Inferior parietal cortex (tissue), 1 donor: Measurements from ENCODE around the gene CITED4.
"Not testable (repeated sequence)": the region's sequence is repeated elsewhere in the genome, so short reads cannot be mapped to it uniquely, and the experiment has no call there.

Experiments
- DNase-seq: peaks from one replicate; pipeline ENCODE4 v3.0.0-alpha.2; 2016; ENCODE audit errors: extremely low spot score

The CITED4 gene, protein sequence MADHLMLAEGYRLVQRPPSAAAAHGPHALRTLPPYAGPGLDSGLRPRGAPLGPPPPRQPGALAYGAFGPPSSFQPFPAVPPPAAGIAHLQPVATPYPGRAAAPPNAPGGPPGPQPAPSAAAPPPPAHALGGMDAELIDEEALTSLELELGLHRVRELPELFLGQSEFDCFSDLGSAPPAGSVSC

DNA sequence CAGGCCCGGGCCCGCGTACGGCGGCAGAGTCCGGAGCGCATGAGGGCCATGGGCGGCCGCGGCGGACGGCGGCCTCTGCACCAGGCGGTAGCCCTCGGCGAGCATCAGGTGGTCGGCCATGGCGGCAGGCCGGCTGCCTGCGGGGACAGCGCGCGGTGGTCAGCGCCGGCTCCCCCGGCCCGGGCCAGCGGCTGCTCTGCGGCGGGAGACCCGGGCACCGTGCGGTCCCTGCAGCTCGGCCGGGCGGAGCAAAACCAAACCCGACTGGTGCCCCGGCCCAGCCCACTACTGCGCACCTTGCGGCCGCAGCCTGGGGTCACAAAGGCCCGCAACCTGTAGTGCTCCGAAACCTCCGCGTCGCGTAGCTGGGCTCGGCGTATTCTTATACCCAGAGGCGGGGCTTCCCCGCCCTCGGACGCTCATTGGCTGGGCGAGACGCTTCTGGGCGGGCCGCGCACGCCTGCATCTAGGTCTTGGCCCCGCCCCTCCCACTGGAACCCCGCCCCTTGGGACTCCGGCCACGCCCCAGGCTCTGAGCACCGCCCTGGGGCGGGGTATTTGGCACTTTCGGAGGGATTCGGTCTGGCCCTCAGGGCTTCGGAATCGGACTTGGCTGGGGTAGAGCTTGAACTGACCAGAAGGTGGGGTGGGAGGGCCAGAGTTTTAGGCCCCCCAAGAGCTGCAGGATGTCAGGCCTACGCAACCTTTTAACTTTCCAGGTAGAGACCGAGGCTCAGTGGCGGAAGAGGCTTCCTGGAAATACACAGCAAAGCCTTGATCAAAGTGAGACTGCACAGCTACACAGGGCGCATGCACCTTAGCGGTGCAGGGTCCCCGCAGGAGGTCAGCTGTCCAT lies at the start of gene CITED4:
Gene CITED4 (minus strand): TSS at position 356 of the 856 bp plus-strand sequence. CDS start 236 bp downstream, at position 120.
- peak; percentile 92 for DNase-seq

DNA sequence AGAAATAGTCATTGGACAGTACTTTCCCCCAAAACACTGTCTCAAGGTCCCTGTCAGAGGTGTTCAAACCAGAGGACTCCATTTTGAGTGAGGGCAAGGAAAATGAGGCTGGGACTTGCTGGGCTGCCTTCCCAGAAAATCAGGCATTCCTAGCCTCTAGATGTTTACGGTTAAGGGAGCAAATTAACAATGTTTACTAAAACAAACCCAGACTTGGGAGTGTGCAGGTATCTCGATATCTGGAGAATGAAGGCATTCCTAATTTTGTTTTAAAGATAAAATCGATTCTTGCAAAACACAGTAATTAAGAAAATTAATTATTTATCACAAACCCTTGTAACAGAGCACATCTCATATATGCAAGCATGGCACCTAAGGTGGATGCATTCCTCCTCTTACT lies 48.9 kb upstream of the CITED4 start:
- no peak for DNase-seq

DNA sequence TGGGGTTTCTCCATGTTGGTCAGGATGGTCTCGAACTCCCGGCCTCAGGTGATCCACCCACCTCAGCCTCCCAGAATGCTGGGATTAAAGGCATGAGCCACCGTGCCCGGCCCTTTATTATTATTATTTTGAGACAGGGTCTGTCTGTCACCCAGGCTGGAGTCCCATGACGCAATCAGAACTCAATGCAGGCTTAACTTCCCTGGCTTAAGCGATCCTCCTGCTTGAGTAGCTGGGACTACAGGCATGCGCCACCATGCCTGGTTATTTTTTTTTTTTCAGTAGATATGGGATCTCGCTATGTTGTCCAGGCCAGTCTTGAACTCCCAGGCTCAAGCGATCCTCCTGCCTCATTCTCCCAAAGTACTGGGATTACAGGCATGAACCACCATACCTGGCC lies 47.1 kb upstream of the CITED4 start:
- no peak for DNase-seq

- no peak for DNase-seq
Observed at GRCh38 chr1:40908350-40908749, 46.2 kb upstream of the CITED4 start.

DNA sequence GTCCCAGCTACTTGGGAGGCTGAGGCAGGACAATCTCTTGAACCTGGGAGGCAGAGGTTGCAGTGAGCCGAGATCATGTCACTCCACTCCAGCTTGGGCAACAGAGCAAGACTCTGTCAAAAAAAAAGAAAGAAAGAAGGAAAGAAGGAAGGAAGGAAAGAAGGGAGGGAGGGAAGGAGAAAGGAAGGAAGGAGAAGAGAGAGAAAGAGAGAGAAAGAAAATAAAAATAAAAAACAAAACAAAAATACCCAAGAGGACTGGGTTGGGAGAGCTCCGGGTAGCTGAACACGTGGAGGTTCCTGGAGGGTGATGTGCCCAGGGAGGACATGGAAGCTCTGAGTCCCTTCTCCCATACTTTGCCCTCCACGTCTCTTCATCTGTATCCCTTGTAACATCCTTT lies 45.7 kb upstream of the CITED4 start:
- no peak for DNase-seq

DNA sequence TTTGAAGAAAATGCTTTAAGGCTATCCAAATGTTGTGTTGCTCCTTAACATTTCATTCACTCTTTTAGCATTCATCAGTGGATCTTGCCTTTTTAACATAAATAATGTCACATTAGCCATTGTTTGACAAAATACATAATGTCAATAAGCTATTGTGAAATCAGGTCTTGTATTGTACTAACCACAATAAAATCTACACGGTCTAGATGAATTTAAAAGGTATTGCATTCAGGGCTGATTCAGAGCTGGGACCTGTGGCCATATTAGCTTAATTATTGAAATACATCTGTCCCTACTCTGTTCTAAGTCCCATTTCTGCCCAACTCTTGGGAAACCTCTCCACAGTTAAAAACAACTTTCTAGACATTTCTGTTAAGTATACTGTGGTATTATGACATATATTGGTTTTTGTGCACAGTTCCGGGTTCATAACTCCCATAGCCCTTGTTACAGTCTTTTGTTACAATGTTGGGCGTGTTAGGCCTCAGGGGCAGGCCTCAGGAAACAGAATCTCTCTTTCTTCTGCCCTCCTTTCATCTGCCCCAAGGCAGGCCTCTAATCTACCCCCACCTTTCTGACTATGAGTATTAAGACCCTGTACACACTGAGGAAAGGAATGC lies 44.7 kb upstream of the CITED4 start:
- no peak for DNase-seq

DNA sequence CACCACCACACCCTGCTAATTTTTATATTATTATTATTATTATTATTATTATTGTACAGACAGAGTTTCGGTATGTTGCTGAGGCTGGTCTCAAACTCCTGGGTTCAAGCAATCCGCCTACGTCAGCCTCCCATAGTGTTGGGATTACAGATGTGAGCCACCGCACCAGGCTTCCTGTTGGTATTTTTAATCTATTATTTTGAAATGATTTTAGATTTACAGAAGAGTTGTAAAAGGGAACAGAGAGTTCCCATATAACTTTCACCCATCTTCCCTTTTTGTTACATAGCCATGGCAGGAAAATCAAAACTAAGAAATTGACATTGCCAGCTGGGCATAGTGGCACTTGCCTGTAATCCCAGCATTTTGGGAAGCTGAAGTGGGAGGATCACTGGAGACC lies 42.9 kb upstream of the CITED4 start:
- DNase-seq: no peak

- no peak for DNase-seq
Observed at GRCh38 chr1:40903106-40903505, 40.9 kb upstream of the CITED4 start.

GRCh38 chr1:40901886-40902852 lies 40.0 kb upstream of the CITED4 start:
- no peak for DNase-seq

- DNase-seq: no peak
Observed at GRCh38 chr1:40899230-40899870, 37.2 kb upstream of the CITED4 start.

DNA sequence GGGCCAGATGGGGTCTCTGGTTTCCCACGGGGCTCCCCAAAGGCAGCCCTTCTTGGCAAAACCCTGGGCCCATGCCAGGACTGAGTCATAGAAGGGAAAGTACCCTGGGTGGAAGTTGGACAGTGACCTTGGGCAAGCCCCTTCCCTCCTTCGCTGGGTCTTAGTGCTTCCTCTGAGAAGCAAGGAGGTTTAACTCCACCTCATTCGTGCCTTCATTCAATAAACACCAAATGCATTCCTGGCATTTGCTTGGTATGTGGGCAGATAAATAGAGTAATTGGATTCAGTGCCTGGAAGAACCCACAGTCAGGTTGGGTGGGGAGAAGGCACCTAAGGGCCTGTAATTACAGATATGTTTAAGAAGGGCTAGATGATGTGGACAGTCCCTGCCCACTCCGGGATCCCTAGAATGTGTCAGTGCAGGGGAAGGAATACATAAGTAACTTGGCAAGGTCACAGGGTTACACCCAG lies 36.3 kb upstream of the CITED4 start:
- no peak for DNase-seq

DNA sequence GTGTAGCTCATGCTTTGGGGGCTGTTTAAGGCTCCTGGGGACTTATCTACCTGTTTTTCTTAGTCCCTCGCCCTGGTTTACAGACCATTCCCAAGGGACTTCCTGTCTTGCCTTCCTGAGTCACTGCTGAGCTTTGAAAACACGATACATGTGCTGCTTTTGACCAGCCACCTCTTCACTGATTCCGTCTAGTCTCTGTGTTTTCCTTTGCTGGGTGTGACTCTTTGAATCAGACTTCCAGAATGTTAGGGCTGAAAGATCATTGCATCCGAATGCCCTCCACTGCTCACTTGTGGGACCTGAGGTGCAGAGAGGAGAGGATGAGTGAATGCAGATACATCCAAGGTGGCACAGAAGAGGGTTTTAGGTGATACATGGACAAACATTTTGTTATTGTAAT lies 35.4 kb upstream of the CITED4 start:
- no peak for DNase-seq

DNA sequence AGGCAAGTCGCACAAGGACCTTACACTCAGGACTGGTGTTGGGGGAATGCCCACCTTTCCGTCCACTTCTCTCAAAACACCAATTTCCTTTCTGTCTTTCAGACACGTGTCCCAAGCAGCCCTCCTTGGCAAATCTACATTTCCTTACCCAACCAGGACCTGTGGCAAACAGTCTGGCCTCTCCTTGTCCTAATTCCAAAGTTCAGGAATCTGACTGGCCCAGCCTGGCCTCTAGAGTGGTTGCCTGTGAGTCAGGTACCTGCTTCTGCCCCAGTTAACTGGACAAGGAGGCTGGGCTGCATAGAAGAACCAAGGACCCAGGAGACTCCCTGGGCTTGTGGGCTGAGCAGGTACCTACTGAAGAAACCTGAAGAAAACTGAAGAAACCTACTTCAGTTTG lies 34.3 kb upstream of the CITED4 start:
- DNase-seq: no peak

GRCh38 chr1:40895601-40896000 lies 33.4 kb upstream of the CITED4 start:
- DNase-seq: no peak

- not testable (repeated sequence) for DNase-seq
Observed at GRCh38 chr1:40894858-40895257, 32.7 kb upstream of the CITED4 start.

DNA sequence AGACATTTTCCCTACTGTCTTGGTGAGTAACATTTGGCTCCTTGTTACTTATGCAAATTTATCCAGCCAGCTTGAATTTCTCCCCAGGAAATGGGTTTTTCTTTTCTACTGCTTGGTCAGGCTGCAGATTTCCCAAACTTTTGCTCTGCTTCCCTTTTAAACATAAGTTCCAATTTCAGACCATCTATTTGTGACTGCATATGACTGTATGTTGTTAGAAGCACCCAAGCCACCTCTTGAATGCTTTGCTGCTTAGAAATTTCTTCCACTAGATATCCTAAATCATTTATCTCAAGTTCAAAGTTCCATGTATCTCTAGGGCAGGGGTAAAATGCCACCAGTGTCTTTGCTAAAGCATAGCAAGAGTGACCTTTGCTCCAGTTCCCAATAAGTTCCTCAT lies 32.3 kb upstream of the CITED4 start:
- no peak for DNase-seq

- no peak for DNase-seq
Observed at GRCh38 chr1:40893946-40894345, 31.8 kb upstream of the CITED4 start.

DNA sequence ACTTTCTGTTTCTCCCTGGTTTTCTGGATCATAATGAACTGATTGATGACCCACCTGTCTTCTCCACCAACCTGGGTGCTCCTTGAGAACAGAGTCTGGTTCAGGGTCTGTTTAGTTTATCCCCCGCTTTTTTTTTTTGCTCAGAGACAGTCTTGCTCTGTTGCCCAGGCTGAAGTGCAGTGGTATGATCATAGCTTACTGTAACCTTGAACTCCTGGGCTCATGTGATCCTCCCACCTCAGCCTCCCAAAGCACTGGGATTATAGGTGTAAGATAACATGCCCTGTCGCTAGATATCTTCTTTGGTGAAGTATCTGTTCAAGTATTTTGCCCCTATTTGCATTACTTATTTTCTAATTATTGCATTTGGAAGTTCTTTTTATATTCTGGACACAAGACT lies 30.2 kb upstream of the CITED4 start:
- no peak for DNase-seq

GRCh38 chr1:40890771-40891170 lies 28.6 kb upstream of the CITED4 start:
- DNase-seq: no peak

DNA sequence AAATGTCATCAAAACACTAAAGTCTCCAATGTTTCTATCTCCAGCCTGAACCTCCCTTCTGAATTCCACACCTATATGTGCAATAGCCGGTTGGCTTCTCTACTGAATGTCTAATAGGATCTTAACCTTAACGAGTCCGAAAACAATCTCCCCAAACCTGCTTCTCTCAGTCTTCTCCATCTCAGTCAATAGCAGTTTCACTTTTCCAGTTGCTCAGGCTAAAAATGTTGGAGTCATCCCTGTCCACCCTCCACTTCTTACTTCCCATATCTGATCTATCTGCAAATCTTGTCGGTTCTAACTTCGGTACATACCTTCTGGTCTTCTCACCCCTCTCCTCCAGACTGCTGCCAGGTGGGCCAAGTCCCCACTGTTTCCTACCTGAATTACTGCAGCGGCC lies 25.5 kb upstream of the CITED4 start:
- DNase-seq: no peak

GRCh38 chr1:40887012-40887378 lies 24.8 kb upstream of the CITED4 start:
- DNase-seq: no peak
